ENCODE data around the gene NEK9. TPM values are rescaled to one million over a fixed set of nuclear protein-coding genes. Genes with fewer than 3 reads are reported as not detected.

Gene NEK9
- total RNA-seq, 3 donors from 2014 or later, result 44.7 to 104 (median 49.9) TPM

DNA sequence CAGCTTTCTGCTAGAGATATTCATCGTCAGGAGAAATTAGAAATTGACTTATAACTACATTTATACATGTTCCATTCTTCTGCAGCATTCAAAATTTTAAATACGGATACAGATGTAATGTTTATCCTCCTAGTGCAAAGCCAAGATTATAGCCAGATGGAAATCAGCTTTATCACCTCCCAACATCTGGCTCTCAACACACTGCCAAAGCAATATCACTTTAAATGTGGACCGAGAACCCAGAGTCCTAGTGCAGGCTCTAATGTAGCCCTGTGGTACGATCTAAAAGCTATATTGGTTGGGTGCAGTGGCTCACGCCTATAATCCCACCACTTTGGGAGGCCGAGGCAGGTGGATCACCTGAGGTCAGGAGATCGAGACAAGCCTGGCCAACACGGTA lies 82.1 kb downstream of the NEK9 start:
- DNase-seq (no peak), ATAC-seq (no peak)
- Histone ChIP-seq H3K9me3 (no peaks in the 10 kb centered on the region), H3K36me3 (ENCODE audit: low read depth) (no peaks in the 10 kb centered on the region), H3K4me1 (ENCODE audit: low read depth) (peaks cover 38% of the 10 kb centered on the region), H3K4me3 (no peak overlapping the region)
- intact Hi-C loops (cut with DNase I, micrococcal nuclease), result no loop called here
- TF ChIP-seq, protein P1, sequence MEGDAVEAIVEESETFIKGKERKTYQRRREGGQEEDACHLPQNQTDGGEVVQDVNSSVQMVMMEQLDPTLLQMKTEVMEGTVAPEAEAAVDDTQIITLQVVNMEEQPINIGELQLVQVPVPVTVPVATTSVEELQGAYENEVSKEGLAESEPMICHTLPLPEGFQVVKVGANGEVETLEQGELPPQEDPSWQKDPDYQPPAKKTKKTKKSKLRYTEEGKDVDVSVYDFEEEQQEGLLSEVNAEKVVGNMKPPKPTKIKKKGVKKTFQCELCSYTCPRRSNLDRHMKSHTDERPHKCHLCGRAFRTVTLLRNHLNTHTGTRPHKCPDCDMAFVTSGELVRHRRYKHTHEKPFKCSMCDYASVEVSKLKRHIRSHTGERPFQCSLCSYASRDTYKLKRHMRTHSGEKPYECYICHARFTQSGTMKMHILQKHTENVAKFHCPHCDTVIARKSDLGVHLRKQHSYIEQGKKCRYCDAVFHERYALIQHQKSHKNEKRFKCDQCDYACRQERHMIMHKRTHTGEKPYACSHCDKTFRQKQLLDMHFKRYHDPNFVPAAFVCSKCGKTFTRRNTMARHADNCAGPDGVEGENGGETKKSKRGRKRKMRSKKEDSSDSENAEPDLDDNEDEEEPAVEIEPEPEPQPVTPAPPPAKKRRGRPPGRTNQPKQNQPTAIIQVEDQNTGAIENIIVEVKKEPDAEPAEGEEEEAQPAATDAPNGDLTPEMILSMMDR (IDR thresholded peaks at IDR 0.05), result no peak

DNA sequence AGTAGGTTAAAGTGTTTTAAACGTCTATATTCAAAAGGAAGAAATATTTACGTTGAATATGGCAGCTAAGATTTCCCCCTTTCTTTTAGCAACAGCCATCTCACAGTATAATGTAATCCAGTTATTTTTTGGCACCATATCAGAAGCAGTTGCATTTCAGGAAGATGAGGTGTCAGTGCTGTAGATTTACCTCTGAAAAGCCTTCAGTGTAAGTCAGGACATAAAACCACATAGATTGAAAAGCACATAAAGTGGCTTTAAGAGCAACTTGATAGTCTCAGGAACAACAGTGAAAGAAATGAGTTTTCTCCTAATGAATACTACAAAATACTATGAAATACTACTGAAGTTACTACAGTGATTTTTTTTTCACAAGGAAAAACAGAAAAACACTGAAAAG lies 82.5 kb downstream of the NEK9 start:
- Histone ChIP-seq H3K36me3 (ENCODE audit: low read depth) (no peaks in the 10 kb centered on the region), H3K4me3 (no peak overlapping the region), H3K4me1 (ENCODE audit: low read depth) (peaks cover 37% of the 10 kb centered on the region), H3K9me3 (no peaks in the 10 kb centered on the region)
- DNase-seq (no peak), ATAC-seq (no peak)
- TF ChIP-seq, protein P1 (IDR thresholded peaks at IDR 0.05), result no peak
- intact Hi-C loops (cut with DNase I, micrococcal nuclease), result no loop called here

DNA sequence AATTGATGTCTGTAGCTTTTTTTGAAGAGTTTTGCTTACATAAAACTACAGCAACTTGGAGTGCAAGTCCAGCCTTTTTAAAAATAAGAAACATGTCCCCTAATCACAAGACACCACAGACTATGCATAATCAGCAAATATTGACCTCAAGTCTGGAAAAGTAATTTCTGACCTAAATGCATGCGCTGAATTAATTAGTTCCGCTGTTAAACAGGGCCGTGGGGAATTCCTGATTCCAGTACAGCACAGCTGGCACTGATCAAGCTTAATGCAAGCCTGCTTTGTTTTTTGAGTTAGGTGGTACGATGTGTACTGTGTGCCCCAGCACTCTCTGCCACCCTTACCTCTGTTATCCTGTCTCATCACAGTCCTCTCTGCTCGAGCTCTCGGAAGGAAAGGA lies 84.8 kb downstream of the NEK9 start:
- H3K36me3 ChIP-seq (ENCODE audit: low read depth), result no peaks in the 10 kb centered on the region
- TF ChIP-seq, protein P1 (IDR thresholded peaks at IDR 0.05), result no peak
- DNase-seq, result peak in 1 of 3 donors; percentile 22
- no peaks in the 10 kb centered on the region for H3K9me3 ChIP-seq
- peaks cover 36% of the 10 kb centered on the region for H3K4me1 ChIP-seq (ENCODE audit: low read depth)
- H3K4me3 ChIP-seq, result no peak overlapping the region
- peak; percentile 23 for ATAC-seq
- intact Hi-C loops (cut with DNase I, micrococcal nuclease), result no loop called here

DNA sequence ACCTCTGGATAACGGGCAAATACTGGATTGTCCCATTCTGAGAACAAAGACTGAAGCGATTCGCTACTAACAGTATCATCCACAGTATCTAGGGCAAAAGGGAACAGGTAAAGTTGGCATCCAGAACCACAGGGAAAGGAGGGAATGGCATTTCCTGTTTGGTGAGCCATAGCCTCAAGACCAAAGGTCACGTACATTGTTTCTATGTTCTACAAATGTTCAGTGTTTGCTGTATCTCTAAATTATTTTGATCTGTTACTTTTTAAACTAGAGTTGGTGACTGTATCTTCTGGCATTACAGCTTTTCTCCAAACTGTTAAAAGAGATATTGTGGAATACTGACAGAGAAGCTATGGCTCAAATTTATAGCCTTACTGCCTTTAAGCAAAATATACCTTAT lies 85.2 kb downstream of the NEK9 start:
- intact Hi-C loops (cut with DNase I, micrococcal nuclease), result no loop called here
- H3K4me1 ChIP-seq (ENCODE audit: low read depth), result peaks cover 33% of the 10 kb centered on the region
- H3K36me3 ChIP-seq (ENCODE audit: low read depth), result no peaks in the 10 kb centered on the region
- TF ChIP-seq, protein P1 (IDR thresholded peaks at IDR 0.05), result no peak
- peak; percentile 95 for ATAC-seq
- no peak overlapping the region for H3K4me3 ChIP-seq
- peak in 1 of 3 donors; percentile 63 for DNase-seq
- H3K9me3 ChIP-seq, result no peaks in the 10 kb centered on the region

DNA sequence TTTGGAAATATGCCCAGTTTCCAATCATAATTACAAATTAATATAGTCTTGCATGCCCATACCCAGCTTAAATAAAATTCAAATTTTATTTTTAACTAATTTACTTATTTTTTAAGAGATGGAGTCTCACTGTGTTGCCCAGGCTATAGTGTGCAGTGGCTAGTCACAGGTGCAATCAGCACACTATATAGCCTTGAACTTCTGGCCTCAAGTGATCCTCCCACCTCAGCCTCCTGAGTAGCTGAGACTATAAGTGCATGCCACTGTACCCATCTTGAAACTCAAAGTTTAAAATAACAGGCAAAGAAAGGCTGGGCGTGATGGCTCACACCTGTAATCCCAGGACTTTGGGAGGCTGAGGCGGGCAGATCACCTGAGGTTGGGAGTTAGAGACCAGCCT lies 85.9 kb downstream of the NEK9 start:
- Histone ChIP-seq H3K9me3 (no peaks in the 10 kb centered on the region), H3K36me3 (ENCODE audit: low read depth) (no peaks in the 10 kb centered on the region), H3K4me3 (no peak overlapping the region), H3K4me1 (ENCODE audit: low read depth) (peaks cover 33% of the 10 kb centered on the region)
- intact Hi-C loops (cut with DNase I, micrococcal nuclease), result no loop called here
- ATAC-seq (peak; percentile 56), DNase-seq (no peak)
- TF ChIP-seq, protein P1 (IDR thresholded peaks at IDR 0.05), result no peak

DNA sequence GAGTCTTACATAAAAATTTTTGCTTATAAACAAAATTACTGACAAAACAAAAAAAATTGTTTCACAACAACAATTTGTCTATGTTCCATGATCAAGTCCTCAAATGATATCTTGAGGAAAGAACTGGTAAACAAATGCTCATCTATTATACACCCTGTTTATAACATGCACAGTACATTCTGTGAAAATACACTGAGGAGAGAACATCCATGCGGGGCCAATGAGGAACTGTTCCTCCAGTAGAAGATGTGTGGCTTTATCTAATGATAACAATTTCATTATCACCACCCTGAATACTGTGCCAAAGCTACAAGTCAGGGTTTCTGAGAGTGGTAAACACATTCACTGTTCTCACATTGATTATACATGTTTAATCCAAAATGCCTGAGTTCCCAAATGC lies 86.3 kb downstream of the NEK9 start:
- TF ChIP-seq, protein P1 (IDR thresholded peaks at IDR 0.05), result no peak
- H3K9me3 ChIP-seq, result no peaks in the 10 kb centered on the region
- DNase-seq (no peak), ATAC-seq (peak; percentile 51)
- intact Hi-C loops (cut with DNase I, micrococcal nuclease), result no loop called here
- no peak overlapping the region for H3K4me3 ChIP-seq
- no peaks in the 10 kb centered on the region for H3K36me3 ChIP-seq (ENCODE audit: low read depth)
- peaks cover 33% of the 10 kb centered on the region for H3K4me1 ChIP-seq (ENCODE audit: low read depth)
